NCI-H128 (cell line): ENCODE results near the gene TIMM21.

Source experiments
- DNase-seq: peaks from one replicate; lab custom pipeline; 2025; ENCODE audit not compliant: unreplicated experiment; lab: John Stamatoyannopoulos, UW

The TIMM21 gene

GRCh38 chr18:74186661-74187060, 38.3 kb downstream of the TIMM21 start:
- no peak for DNase-seq

- no peak for DNase-seq
Observed at GRCh38 chr18:74190086-74190485, 41.8 kb downstream of the TIMM21 start.

GRCh38 chr18:74191577-74191976, 43.3 kb downstream of the TIMM21 start:
- no peak for DNase-seq

- no peak for DNase-seq
Observed at GRCh38 chr18:74194691-74195090, 46.4 kb downstream of the TIMM21 start.

DNA sequence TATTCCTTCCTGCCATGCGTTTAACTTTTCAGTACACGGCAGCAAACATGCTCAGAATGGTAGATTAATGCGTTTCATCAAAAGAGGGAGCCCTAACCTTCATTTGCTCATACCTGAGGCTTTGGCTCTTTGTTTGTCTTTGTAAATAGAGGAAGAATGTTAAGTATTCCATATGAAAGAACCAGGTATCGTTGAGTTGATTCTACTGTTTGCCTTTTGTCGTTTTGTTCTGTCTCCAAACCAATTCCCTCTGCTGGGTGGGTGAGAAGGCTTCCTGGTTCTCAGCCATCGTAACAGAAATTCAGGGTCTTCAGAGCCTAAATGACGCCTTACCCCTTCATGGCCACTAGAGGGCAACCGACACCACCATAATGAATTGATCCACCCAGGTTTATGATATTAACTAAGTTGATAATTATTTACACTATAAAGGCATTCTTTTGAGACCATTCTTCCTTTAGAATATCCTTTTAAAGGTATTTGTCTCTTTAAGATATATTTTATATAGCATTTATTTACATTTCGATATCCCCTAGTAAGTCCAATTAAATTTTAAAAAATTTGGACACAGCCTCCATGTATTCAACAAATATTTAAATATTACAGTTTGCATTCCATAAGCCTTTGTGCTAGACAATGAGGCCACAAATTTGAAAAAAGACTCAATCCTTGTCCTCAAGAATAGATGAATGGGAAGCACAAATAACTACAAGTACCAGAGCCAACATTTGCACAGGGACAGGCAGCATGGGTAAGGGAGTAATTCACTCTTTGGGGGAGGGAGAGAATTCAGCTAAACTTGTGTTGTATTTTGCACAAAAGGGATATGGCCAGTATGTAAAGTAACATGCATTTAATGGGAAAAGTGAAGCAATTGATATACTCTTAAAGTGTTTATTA, 48.1 kb downstream of the TIMM21 start:
- DNase-seq: peak; percentile 42

DNA sequence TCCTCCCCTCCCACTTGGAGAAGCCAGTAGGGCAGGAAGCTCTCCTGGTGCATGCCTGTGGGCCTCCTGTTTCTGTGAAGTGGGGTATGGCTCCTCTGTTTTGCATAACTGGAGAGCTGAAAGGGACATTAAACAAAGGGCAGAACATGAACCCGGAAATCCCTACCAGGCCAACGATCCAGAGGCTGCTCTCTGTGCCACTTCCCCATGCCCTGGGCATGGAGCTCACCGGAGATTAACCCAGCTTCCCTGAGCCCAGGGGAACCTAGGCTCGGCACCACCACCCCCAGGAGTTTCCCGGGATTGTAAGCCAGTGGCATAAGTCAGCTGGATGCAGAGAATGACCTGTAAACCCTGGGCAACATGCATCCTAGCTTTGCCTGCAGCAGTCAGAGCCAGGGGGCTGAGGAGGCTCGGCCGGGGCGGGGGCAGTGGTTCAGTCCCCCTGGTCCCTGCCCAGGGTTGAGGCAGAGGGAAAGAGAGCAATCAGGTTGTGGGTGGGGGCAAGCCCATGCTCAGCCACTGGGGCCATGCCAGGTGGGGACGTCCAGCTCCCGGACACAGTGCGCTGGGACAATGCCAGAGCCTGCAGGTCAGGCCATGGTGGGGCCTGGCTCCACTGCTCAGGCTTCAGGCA, 49.5 kb downstream of the TIMM21 start:
- no peak for DNase-seq

DNA sequence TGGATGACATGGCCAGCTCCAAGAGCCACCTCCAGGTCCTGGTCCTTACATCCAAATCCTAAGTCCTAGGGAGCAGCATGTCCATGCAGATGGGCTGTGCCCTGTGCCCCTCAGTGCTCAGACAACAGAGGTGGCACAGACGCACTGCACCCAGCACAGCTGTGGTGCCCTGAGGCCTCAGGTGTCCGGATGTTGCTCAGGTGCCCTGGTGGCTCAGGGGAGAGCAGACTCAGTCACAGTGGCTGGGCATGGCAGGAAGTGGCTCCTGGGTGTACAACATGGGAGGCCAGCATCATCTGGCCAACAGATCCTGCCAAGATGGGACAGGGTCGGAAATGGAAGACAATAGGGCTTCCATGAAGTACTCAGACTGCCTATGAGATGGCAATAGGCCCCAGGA, 50.1 kb downstream of the TIMM21 start:
- DNase-seq: no peak

- DNase-seq: no peak
Observed at GRCh38 chr18:74200780-74201179, 52.5 kb downstream of the TIMM21 start.

DNA sequence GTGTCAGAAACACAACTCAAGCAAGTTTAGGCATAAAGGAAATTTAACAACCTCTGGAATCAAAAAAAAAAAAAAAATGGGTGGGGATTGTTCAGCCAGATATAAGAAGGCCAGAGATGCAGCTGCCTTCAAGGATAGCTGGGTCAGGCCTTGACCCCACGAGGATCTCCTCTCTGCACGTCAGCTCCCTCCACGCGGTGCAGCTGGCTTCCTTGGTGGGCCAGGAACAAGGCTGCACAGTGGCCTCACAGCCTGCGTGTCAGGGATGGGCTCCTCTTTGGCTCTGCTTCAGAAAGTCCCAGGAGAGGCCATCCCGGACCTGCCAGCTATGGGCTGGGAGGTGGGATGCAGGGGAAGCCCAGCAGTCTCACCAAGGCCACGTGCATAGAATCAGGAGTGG, 55.5 kb downstream of the TIMM21 start:
- no peak for DNase-seq

DNA sequence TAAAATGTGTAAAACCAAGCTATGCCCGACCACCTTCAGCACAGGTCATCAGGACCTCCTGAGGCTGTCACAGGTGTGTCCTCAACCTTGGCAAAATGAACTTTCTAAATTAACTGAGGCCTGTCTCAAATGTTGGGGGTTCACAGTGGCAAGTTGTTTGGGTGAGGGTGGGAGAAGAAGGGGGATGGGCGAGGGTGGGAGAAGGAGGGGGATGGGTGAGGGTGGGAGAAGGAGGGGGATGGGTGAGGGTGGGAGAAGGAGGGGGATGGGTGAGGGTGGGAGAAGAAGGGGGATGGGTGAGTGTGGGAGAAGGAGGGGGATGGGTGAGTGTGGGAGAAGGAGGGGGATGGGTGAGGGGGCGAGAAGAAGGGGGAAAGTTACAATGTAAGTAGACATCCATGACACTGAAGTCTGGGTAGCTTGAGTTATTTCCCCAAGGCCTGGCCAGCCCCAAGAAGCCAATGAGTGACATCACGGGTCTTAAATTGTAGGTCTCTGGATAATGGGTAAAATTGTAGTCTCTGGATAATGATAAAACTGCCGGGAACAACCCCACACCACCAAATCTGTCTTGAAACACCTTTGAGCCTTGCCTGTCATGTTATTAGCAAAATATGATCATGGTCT, 56.3 kb downstream of the TIMM21 start:
- DNase-seq: no peak
